Measurements from ENCODE around the gene SH3D19. TPM values are rescaled to one million over a fixed set of nuclear protein-coding genes. Genes with fewer than 3 reads are reported as not detected.
"Not testable (repeated sequence)": the region's sequence is repeated elsewhere in the genome, so short reads cannot be mapped to it uniquely, and the experiment has no call there.

SH3D19 gene
- total RNA-seq, 4 donors from 2014 or later = 35.1 to 113 (median 38.6) TPM

- H3K27ac ChIP-seq = no peak overlapping the region
- TF ChIP-seq POLR2A (IDR thresholded peaks at IDR 0.05) = no peak
- TF ChIP-seq, protein P1, sequence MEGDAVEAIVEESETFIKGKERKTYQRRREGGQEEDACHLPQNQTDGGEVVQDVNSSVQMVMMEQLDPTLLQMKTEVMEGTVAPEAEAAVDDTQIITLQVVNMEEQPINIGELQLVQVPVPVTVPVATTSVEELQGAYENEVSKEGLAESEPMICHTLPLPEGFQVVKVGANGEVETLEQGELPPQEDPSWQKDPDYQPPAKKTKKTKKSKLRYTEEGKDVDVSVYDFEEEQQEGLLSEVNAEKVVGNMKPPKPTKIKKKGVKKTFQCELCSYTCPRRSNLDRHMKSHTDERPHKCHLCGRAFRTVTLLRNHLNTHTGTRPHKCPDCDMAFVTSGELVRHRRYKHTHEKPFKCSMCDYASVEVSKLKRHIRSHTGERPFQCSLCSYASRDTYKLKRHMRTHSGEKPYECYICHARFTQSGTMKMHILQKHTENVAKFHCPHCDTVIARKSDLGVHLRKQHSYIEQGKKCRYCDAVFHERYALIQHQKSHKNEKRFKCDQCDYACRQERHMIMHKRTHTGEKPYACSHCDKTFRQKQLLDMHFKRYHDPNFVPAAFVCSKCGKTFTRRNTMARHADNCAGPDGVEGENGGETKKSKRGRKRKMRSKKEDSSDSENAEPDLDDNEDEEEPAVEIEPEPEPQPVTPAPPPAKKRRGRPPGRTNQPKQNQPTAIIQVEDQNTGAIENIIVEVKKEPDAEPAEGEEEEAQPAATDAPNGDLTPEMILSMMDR (IDR thresholded peaks at IDR 0.05) = no peak
- H3K4me1 ChIP-seq = no peaks in the 10 kb centered on the region
- intact Hi-C loops (cut with DNase I) = no loop called here
- no peak overlapping the region for H3K4me3 ChIP-seq
- no peaks in the 10 kb centered on the region for H3K27me3 ChIP-seq
- no peaks in the 10 kb centered on the region for H3K9me3 ChIP-seq
- 86 to 95% methylated on average over 4 to 5 of the region's 5 CpGs for WGBS, 2 donors
- H3K36me3 ChIP-seq = peaks cover 0 to 100% (median 4%) of the 10 kb centered on the region in 3 donors
- no peak for DNase-seq
Measured at GRCh38 chr4:151144329-151145072, 180.9 kb downstream of the SH3D19 start.

GRCh38 chr4:151143811-151144210 lies 181.6 kb downstream of the SH3D19 start:
- intact Hi-C loops (cut with DNase I) = no loop called here
- no peak overlapping the region for H3K4me3 ChIP-seq
- H3K27me3 ChIP-seq = no peaks in the 10 kb centered on the region
- no peaks in the 10 kb centered on the region for H3K9me3 ChIP-seq
- no peaks in the 10 kb centered on the region for H3K4me1 ChIP-seq
- H3K27ac ChIP-seq = no peak overlapping the region
- WGBS, 2 donors = 89 to 90% methylated on average over 3 of the region's 3 CpGs
- H3K36me3 ChIP-seq = peaks cover 0 to 100% (median 4%) of the 10 kb centered on the region in 3 donors
- TF ChIP-seq POLR2A (IDR thresholded peaks at IDR 0.05) = no peak
- TF ChIP-seq, protein P1 (IDR thresholded peaks at IDR 0.05) = no peak
- DNase-seq = no peak

GRCh38 chr4:151143162-151143561 lies 182.2 kb downstream of the SH3D19 start:
- 61 to 68% methylated on average over 2 of the region's 2 CpGs for WGBS, 2 donors
- H3K9me3 ChIP-seq = no peaks in the 10 kb centered on the region
- no peak overlapping the region for H3K4me3 ChIP-seq
- intact Hi-C loops (cut with DNase I) = no loop called here
- TF ChIP-seq, protein P1 (IDR thresholded peaks at IDR 0.05) = no peak
- no peak for TF ChIP-seq POLR2A (IDR thresholded peaks at IDR 0.05)
- H3K36me3 ChIP-seq = peaks cover 0 to 99% (median 4%) of the 10 kb centered on the region in 3 donors
- DNase-seq = no peak
- H3K4me1 ChIP-seq = no peaks in the 10 kb centered on the region
- no peaks in the 10 kb centered on the region for H3K27me3 ChIP-seq
- H3K27ac ChIP-seq = no peak overlapping the region

DNA sequence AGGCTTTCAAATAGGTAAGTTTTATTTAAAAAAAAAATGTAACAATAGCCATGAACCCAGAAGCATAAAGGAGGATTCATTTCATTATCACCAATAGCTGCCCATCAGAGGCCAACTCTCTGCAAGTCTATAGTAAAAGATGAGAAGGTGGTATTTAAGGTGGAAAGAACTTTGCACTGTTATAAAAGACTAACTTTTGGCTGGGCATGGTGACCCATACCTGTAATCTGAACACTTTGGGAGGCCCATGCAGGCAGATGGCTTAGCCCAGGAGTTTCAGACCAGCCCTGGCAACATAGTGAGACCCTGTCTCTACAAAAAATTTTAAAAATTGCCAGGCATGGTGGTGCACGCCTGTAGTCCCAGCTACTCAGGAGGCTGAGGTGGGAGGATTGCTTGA lies 182.6 kb downstream of the SH3D19 start:
- intact Hi-C loops (cut with DNase I) = no loop called here
- H3K9me3 ChIP-seq = no peaks in the 10 kb centered on the region
- H3K36me3 ChIP-seq = peaks cover 0 to 99% (median 4%) of the 10 kb centered on the region in 3 donors
- TF ChIP-seq POLR2A (IDR thresholded peaks at IDR 0.05) = no peak
- TF ChIP-seq, protein P1 (IDR thresholded peaks at IDR 0.05) = no peak
- H3K27me3 ChIP-seq = no peaks in the 10 kb centered on the region
- H3K4me1 ChIP-seq = no peaks in the 10 kb centered on the region
- no peak overlapping the region for H3K4me3 ChIP-seq
- 75 to 100% methylated on average over 1 of the region's 1 CpG for WGBS, 2 donors
- H3K27ac ChIP-seq = no peak overlapping the region
- no peak for DNase-seq

- TF ChIP-seq POLR2A (IDR thresholded peaks at IDR 0.05) = no peak
- TF ChIP-seq, protein P1 (IDR thresholded peaks at IDR 0.05) = no peak
- H3K36me3 ChIP-seq = peaks cover 0 to 98% (median 4%) of the 10 kb centered on the region in 3 donors
- H3K4me1 ChIP-seq = no peaks in the 10 kb centered on the region
- H3K4me3 ChIP-seq = no peak overlapping the region
- no peak for DNase-seq
- H3K27ac ChIP-seq = no peak overlapping the region
- intact Hi-C loops (cut with DNase I) = loop anchor here (10.0 kb wide), 1 partner anchor 225 kb away; no protein-coding TSS in a partner anchor
- H3K27me3 ChIP-seq = no peaks in the 10 kb centered on the region
- no peaks in the 10 kb centered on the region for H3K9me3 ChIP-seq
- WGBS, 2 donors = 83 to 92% methylated on average over 1 of the region's 1 CpG
Measured at GRCh38 chr4:151139814-151140213, 185.6 kb downstream of the SH3D19 start.

DNA sequence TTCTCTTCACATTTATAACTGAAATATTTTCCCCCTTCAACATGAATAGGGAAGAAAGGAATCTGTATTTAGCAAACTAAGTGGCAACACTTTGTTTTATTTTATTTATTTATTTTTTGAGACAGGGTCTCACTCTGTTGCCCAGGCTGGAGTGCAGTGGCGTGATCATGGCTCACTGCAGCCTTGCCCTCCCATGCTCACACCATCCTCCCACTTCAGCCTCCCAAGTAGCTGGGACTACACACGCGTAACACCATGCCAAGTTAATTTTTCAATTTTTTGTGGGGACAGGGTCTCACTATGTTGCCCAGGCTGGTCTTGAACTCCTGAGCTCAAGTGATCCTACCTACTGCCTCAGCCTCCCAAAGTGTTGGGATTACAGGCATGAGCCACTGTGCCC lies 189.4 kb downstream of the SH3D19 start:
- H3K36me3 ChIP-seq = peaks cover 0 to 98% (median 0%) of the 10 kb centered on the region in 3 donors
- H3K4me3 ChIP-seq, H3K27ac ChIP-seq, H3K4me1 ChIP-seq, H3K27me3 ChIP-seq, H3K9me3 ChIP-seq, DNase-seq: not testable (repeated sequence)
- WGBS, 2 donors = 87 to 93% methylated on average over 3 of the region's 3 CpGs
- intact Hi-C loops (cut with DNase I) = loop anchor here (10.0 kb wide), 1 partner anchor 229 kb away; no protein-coding TSS in a partner anchor

All from esophagus squamous epithelium (tissue), 5 donors.